HG03521 (cell line): ENCODE data around the gene AGAP3.

Source experiments
- ATAC-seq: cut with Tn5 transposase; IDR thresholded peaks from one replicate; pipeline ENCODE4 v1.9.1; 2021; ENCODE audit warnings: mild to moderate bottlenecking, moderate library complexity; ENCODE audit not compliant: unreplicated experiment

Gene AGAP3

GRCh38 chr7:151122796-151123157 lies 36.5 kb downstream of the AGAP3 start:
- no peak for ATAC-seq

GRCh38 chr7:151123158-151123821 lies 37.0 kb downstream of the AGAP3 start:
- no peak for ATAC-seq

GRCh38 chr7:151123822-151124464 lies 37.7 kb downstream of the AGAP3 start:
- ATAC-seq: peak; percentile 77

GRCh38 chr7:151124481-151124880 lies 38.2 kb downstream of the AGAP3 start:
- no peak for ATAC-seq

- no peak for ATAC-seq
Measured at GRCh38 chr7:151124899-151125399, 38.7 kb downstream of the AGAP3 start.

- no peak for ATAC-seq
Measured at GRCh38 chr7:151125470-151125845, 39.2 kb downstream of the AGAP3 start.

GRCh38 chr7:151125846-151126481 lies 39.7 kb downstream of the AGAP3 start:
- no peak for ATAC-seq

GRCh38 chr7:151126491-151127137 lies 40.3 kb downstream of the AGAP3 start:
- ATAC-seq: no peak

GRCh38 chr7:151128144-151128543 lies 41.9 kb downstream of the AGAP3 start:
- no peak for ATAC-seq

- no peak for ATAC-seq
Measured at GRCh38 chr7:151128716-151129115, 42.4 kb downstream of the AGAP3 start.

GRCh38 chr7:151129117-151129959 lies 43.1 kb downstream of the AGAP3 start:
- ATAC-seq: no peak

GRCh38 chr7:151129960-151130591 lies 43.8 kb downstream of the AGAP3 start:
- no peak for ATAC-seq

DNA sequence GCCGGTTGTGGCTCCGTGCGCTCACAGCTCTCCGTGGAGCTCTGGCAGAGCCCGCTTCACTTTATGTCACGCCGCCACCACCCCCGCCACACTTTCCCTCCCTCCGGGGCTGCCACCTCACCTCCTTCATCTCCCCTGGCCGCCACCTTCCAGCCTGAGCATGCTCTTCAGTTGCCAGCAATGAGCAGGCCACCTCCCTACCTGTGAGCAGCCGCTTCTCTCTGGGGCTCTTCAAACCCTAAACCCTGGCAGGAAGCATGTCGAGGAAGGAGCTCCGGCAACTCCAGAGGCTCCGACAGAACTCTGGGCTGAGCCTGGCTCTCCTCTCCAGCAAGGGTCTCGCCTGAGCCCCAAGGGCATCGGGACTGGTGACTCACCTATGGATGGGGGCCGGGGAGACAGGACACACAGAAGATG lies 44.5 kb downstream of the AGAP3 start:
- ATAC-seq: no peak

DNA sequence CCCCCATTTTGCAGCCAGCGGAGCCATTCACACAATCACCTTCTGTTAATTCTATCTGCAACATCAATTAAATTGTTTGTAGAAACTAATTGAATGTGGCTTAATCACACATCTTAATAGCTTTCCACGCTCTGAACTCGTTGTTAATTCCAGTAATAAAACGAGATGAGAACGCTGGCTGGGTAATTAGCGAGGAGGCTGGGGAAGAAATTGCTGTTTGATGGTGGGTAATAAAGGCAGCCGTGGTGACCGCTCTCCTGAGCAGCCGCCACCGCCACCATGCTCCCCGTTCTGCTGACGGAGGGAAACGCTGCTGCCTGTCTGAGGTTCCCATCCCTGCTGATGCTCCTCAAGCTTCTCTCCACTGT lies 44.9 kb downstream of the AGAP3 start:
- no peak for ATAC-seq

- no peak for ATAC-seq
Measured at GRCh38 chr7:151131592-151132293, 45.5 kb downstream of the AGAP3 start.

- no peak for ATAC-seq
Measured at GRCh38 chr7:151132461-151133205, 46.4 kb downstream of the AGAP3 start.

GRCh38 chr7:151133266-151133985 lies 47.2 kb downstream of the AGAP3 start:
- ATAC-seq: no peak

DNA sequence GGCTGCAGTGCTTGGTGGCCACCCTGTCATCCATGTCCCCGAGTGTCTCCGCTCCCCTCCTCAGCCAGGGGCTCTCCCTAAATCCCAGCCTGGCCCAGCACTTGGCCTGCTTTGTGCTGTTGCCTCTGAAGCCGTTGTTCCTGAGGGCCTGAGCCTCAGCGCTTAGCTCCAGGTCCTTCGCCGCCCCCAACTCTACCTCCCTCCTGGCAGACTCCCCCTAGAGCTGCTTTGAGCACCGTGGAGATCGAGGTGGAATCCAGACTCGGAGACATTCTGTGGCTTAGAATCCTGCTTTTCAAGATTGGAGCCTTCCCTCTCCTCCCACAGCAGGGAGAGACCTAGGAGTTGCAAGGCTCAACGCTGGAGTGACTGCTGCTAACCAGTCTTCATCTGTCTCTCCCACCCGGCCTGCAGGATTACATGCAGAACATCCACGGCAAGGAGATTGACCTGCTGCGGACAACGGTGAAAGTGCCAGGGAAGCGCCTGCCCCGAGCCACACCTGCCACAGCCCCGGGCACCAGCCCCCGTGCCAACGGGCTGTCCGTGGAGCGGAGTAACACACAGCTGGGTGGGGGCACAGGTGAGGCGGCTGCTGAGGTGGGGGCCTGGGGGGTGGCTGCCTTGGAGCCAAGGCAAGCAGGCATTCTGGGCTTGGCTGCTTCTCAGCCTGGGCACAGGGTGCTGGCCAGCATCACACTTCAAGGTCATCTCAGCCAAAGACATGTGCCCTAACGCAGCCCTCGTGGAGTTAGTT lies 47.9 kb downstream of the AGAP3 start:
- ATAC-seq: no peak
